Transverse colon (tissue), 4 donors: ENCODE data around the gene SPARCL1.

Source experiments
- EP300 ChIP-seq: sonication (generic); formaldehyde crosslinking; IDR thresholded peaks from one replicate; pipeline ENCODE4 v1.6.1; 2017; ENCODE audit warnings: antibody characterized with exemption, low read depth
- POLR2A ChIP-seq: fragments of 450-650 bp; IDR thresholded peaks from one replicate; pipeline ENCODE4 v1.6.1; 2016; ENCODE audit warnings: antibody characterized with exemption, mild to moderate bottlenecking, moderate library complexity
- POLR2AphosphoS5 ChIP-seq, 3 donors: sonication (generic); formaldehyde crosslinking; IDR thresholded peaks; one replicate each; pipeline ENCODE4 v1.6.1; 2016; ENCODE audit warnings: antibody characterized with exemption in 3 of 3
- TF ChIP-seq, protein P1 (sequence below), 5 experiments: fragments of 200-600 bp in 3 of 5; fragments of 450-650 bp in 2 of 5; sonication (generic) in 3 of 5; IDR thresholded peaks; 1 replicate in 2 of 5; 2 replicates in 3 of 5; pipeline ENCODE4 v1.5.1; 2016 to 2017; ENCODE audit warnings: antibody characterized with exemption in 5 of 5, inconsistent platforms in 3 of 5, mild to moderate bottlenecking in 2 of 5, moderate library complexity in 1 of 5

DNA sequence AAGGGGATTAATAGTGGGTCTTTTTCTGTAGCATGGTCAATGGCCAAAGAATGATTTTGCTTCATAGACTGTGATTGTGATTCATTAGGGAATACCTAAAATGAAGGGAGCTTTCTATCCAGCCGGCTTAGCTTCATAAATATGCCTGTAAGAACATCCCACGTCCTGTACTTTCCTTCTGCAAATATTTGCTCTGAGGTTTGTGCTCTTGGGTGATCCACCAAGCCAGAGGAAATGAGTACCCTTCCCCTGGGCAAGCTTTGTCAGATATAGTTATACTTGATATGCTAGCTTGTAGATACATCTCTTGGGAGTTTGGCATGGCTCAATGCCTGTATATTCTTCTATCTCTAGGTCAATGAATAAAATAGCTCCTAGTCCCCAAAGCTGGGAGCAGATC, 28.2 kb upstream of the SPARCL1 start:
- TF ChIP-seq, protein P1, sequence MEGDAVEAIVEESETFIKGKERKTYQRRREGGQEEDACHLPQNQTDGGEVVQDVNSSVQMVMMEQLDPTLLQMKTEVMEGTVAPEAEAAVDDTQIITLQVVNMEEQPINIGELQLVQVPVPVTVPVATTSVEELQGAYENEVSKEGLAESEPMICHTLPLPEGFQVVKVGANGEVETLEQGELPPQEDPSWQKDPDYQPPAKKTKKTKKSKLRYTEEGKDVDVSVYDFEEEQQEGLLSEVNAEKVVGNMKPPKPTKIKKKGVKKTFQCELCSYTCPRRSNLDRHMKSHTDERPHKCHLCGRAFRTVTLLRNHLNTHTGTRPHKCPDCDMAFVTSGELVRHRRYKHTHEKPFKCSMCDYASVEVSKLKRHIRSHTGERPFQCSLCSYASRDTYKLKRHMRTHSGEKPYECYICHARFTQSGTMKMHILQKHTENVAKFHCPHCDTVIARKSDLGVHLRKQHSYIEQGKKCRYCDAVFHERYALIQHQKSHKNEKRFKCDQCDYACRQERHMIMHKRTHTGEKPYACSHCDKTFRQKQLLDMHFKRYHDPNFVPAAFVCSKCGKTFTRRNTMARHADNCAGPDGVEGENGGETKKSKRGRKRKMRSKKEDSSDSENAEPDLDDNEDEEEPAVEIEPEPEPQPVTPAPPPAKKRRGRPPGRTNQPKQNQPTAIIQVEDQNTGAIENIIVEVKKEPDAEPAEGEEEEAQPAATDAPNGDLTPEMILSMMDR (IDR thresholded peaks at IDR 0.05), result no peak
- TF ChIP-seq POLR2A, result no peak
- TF ChIP-seq EP300, result no peak
- TF ChIP-seq POLR2AphosphoS5 (IDR thresholded peaks at IDR 0.05), result no peak
